ENCODE measurements around the gene PLA2R1. TPM values are rescaled to one million over a fixed set of nuclear protein-coding genes. Genes with fewer than 3 reads are reported as not detected.

Gene PLA2R1
- total and polyA plus RNA-seq, 2 of the 4 experiments (the other 2 are of a cell fraction): 0.43 to 0.54 TPM

DNA sequence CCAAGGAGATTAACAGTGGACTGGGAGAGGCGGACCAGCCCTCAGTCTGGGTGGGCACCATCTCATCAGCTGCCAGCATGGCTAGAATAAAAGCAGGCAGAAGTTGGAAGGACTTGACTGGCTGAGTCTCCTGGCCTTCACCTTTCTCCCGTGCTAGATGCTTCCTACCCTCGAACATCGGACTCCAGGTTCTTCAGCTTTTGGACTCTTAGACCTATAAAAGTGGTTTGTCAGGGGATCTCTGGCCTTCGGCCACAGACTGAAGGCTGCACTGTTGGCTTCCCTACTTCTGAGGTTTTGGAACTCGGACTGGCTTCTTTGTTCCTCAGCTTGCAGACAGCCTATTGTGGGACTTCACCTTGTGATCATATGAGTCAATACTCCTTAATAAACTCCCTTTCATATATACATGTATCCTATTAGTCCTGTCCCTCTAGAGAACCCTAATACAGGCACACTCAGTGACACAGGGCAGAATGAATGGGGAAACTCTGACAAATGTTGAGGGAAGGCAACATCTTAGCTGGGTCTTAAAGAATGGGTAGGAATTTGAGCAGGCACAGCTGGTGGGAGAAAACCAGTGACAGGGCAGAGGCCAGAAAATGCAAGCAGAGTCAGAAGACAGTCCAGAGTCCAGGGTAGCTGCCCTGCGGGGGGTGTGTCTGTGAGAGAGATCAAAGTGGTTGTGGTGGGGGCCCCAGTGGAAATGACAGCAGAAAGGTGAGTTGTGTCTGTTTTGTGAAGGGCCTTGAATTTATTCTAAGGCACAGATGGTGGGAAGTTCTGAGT, 156.3 kb downstream of the PLA2R1 start:
- ChIA-PET POLR2A (ENCODE audit: unreplicated experiment) (interaction anchor here (0.5 kb wide), 1 partner anchor 70 kb away, joined by 3 read pairs; no protein-coding TSS in a partner anchor), CTCF (no interaction called here)
- no peak overlapping the region for H3K4ac ChIP-seq (ENCODE audit: low read depth, low read length)
- H3K9me3 ChIP-seq (ENCODE audit: control insufficient read depth, insufficient read depth, low read length): peaks cover 4% of the 10 kb centered on the region; the same call in 1 of the 2 replicates
- no peak overlapping the region for H2BK120ac ChIP-seq (ENCODE audit: low read depth, low read length)
- dilution Hi-C loops (cut with HindIII; ENCODE audit: low sequenced_read_pairs, unreplicated experiment) (no loop called here), intact Hi-C loops (cut with micrococcal nuclease) (no loop called here), in situ Hi-C loops (cut with MboI; ENCODE audit: low sequenced_read_pairs) (no loop called here)
- BruUV-seq (replicated peaks): no TSS peak
- H3K18ac ChIP-seq (ENCODE audit: low read depth, low read length): no peak overlapping the region
- 77% methylated on average over 6 of the region's 7 CpGs; no CpG with 5 or more reads in 1 of the 2 experiments for WGBS, 2 experiments (ENCODE audit: extremely low coverage in 2 of 2, insufficient read length in 1 of 2)
- peaks cover 47% of the 10 kb centered on the region for H3K27me3 ChIP-seq (ENCODE audit: control insufficient read depth, insufficient read depth, low read length)
- no peaks in the 10 kb centered on the region for H3K36me3 ChIP-seq (ENCODE audit: control insufficient read depth, insufficient read depth, low read length)
- no peaks in the 10 kb centered on the region for H3K79me1 ChIP-seq (ENCODE audit: low read depth in 1 of 2, low read length in 2 of 2)
- no peak overlapping the region for H2BK20ac ChIP-seq (ENCODE audit: low read depth, low read length)
- H3K23ac ChIP-seq (ENCODE audit: low read depth, low read length): no peak overlapping the region
- H3K4me3 ChIP-seq (ENCODE audit: insufficient read depth, low read depth, low read length): no peak overlapping the region
- H2AK9ac ChIP-seq (replicated peaks; ENCODE audit: low read depth, low read length, poor library complexity): no peak overlapping the region
- H3K27ac ChIP-seq (ENCODE audit: insufficient read depth, low read length): no peak overlapping the region
- H2AK5ac ChIP-seq (ENCODE audit: low read depth, low read length): no peak overlapping the region
- H3K9ac ChIP-seq (ENCODE audit: low read depth, low read length): no peak overlapping the region
- H2BK15ac ChIP-seq (ENCODE audit: low read depth, low read length): no peak overlapping the region
- H2AFZ ChIP-seq (replicated peaks; ENCODE audit: low read length, poor library complexity): no peak overlapping the region
- H3K4me2 ChIP-seq (ENCODE audit: low read depth, low read length): no peak overlapping the region
- H4K5ac ChIP-seq (ENCODE audit: low read depth, low read length): no peak overlapping the region
- DNase-seq: no peak
- H4K20me1 ChIP-seq (ENCODE audit: insufficient read depth, low read length): no peaks in the 10 kb centered on the region
- no peaks in the 10 kb centered on the region for H3K9me1 ChIP-seq (ENCODE audit: insufficient read depth, low read length)
- no peak overlapping the region for H3K56ac ChIP-seq (ENCODE audit: extremely low read depth, insufficient read depth, low read length)
- no peak for ATAC-seq (ENCODE audit: low read depth)
- no peak overlapping the region for H4K8ac ChIP-seq (ENCODE audit: low read depth in 2 of 2, low read length in 2 of 2)
- TF ChIP-seq NFE2L2 (IDR thresholded peaks at IDR 0.05; ENCODE audit: low read depth, low read length) (no peak), CEBPB (IDR thresholded peaks at IDR 0.05; ENCODE audit: low read depth, low read length) (no peak), RFX5 (IDR thresholded peaks at IDR 0.05; ENCODE audit: low read depth, low read length) (no peak), RCOR1 (IDR thresholded peaks at IDR 0.05; ENCODE audit: insufficient replicate concordance, low read length) (no peak), POLR2A (IDR thresholded peaks at IDR 0.05; ENCODE audit: low read depth, low read length) (no peak), CHD1 (IDR thresholded peaks at IDR 0.05; ENCODE audit: low read depth, low read length) (no peak), BHLHE40 (IDR thresholded peaks at IDR 0.05; ENCODE audit: low read depth, low read length) (no peak), MAFK (IDR thresholded peaks at IDR 0.05; ENCODE audit: low read depth, low read length) (no peak), RAD21 (IDR thresholded peaks at IDR 0.05; ENCODE audit: low read length) (no peak), MAZ (IDR thresholded peaks at IDR 0.05; ENCODE audit: borderline replicate concordance, low read depth, low read length) (no peak), SMC3 (IDR thresholded peaks at IDR 0.05; ENCODE audit: low read depth, low read length) (no peak), MXI1 (IDR thresholded peaks at IDR 0.05; ENCODE audit: borderline replicate concordance, low read depth, low read length) (no peak)
- TF ChIP-seq, protein P1, sequence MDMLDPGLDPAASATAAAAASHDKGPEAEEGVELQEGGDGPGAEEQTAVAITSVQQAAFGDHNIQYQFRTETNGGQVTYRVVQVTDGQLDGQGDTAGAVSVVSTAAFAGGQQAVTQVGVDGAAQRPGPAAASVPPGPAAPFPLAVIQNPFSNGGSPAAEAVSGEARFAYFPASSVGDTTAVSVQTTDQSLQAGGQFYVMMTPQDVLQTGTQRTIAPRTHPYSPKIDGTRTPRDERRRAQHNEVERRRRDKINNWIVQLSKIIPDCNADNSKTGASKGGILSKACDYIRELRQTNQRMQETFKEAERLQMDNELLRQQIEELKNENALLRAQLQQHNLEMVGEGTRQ (IDR thresholded peaks at IDR 0.05; ENCODE audit: low read depth, low read length): no peak
- TF ChIP-seq, protein P2, sequence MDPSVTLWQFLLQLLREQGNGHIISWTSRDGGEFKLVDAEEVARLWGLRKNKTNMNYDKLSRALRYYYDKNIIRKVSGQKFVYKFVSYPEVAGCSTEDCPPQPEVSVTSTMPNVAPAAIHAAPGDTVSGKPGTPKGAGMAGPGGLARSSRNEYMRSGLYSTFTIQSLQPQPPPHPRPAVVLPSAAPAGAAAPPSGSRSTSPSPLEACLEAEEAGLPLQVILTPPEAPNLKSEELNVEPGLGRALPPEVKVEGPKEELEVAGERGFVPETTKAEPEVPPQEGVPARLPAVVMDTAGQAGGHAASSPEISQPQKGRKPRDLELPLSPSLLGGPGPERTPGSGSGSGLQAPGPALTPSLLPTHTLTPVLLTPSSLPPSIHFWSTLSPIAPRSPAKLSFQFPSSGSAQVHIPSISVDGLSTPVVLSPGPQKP (IDR thresholded peaks at IDR 0.05; ENCODE audit: borderline replicate concordance, low read depth, low read length): no peak
- H4K91ac ChIP-seq (ENCODE audit: insufficient read depth, low read depth, low read length): no peak overlapping the region
- H3K4me1 ChIP-seq (ENCODE audit: control insufficient read depth, insufficient read depth, low read length): no peaks in the 10 kb centered on the region
- no peak overlapping the region for H3K14ac ChIP-seq (replicated peaks; ENCODE audit: low read depth, low read length)
- no peak overlapping the region for H2BK5ac ChIP-seq (ENCODE audit: low read depth, low read length, poor library complexity, severe bottlenecking)
